HG02970 (cell line): ENCODE data around the gene ZNF710.
"Not testable (repeated sequence)": the region's sequence is repeated elsewhere in the genome, so short reads cannot be mapped to it uniquely, and the experiment has no call there.

Source experiments
- ATAC-seq: cut with Tn5 transposase; IDR thresholded peaks from one replicate; pipeline ENCODE4 v1.9.1; 2021; ENCODE audit warnings: mild to moderate bottlenecking, moderate library complexity, moderate number of reproducible peaks; ENCODE audit not compliant: unreplicated experiment, low FRiP score

Gene ZNF710

GRCh38 chr15:90099072-90099867 lies 98.1 kb downstream of the ZNF710 start:
- ATAC-seq, result no peak

DNA sequence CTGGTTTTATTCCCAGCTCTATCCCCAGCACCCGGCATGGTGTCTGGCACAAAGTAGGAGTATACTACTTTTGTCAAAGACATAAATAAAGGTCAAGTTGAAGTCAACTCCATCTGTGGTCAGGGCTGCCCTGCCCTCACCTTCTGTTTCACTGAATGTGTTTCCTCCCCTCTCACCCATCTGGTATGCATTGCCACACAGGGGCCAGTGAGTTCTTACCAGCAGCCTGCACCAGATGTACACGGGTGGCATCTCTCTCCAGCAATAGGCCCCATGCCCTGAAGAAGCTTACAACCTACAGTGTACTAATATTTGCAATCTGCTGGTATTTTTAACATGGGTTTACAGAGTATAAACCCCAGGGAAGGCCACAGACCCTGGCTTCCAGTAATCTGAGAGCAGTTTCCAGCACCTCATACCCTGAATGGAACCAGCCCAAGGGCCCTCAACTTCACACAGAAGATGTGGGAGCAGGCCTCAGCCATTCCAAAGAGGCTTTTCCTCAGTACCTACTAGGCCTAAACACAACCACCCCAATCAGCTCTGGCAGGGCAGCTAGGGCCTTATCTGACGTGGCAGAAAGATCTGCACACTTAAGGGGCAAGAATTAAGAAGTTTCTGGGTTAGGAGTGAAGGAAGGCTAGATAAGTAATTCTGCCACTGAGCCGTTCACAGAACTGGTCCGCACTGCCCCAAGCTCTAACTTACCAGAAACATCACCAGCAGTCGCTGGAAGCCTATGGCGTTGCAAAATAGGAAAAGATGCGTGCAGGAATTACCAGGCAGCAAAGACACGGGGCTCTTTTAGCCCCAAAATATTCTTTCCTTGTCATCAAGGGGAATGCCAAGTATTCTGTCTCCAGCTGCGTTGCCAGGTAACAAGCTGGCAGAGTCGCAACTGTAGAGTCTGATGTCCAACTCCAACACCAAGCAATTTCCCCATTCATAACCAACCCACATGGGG lies 99.0 kb downstream of the ZNF710 start:
- ATAC-seq, result no peak

- ATAC-seq, result peak; percentile 10
Measured at GRCh38 chr15:90101130-90101968, 100.2 kb downstream of the ZNF710 start.

DNA sequence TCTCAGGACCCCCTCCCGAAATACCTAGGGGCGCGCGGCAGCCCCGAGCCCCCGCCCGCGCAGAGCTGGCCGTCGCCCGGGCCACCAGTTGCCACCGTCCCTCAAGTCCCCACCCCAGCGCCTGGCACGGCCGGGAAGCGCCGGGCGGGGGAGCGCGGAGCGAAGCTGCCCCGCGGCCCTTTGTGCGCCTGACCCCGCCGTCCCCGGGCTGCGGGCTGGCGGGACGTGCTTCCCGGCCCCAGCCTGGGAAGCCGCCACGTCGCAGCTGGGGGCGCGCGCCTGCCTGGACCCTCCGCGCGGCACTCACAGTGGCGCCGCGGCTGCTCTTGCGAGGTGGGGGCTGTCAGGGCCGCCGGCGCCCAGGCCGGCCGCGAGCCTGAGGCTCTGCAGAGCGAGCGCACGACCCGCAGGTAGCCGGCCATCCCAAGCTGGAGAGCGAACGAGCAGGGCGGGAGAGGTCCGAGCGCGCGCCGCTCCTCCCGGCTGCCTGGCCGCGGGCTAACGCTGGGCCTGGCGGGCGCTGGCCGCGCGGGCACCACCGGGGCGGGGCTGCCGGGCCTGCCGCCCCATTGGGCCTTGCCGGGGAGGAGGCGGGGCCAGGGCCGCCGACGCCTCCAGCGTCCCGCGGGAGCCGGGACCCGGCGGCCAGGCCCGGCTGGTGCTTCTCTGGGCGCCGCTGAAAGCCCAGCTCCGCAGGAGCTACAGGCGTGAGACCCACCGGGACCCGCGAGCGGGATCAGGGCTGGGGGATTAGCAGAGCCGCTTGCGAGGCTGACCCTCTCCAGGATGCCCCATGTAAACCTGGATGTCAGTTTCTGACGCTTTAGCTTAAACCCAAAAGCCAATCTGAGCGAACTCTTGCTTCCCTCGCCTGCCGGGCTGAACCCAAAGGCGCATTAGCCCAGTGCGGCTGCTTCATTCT lies 101.1 kb downstream of the ZNF710 start, which contains the start of gene IDH2:
Gene IDH2 (minus strand): TSS at position 500 of the 922 bp plus-strand sequence. CDS start 78 bp downstream, at position 422.
- ATAC-seq, result peak; percentile 62

DNA sequence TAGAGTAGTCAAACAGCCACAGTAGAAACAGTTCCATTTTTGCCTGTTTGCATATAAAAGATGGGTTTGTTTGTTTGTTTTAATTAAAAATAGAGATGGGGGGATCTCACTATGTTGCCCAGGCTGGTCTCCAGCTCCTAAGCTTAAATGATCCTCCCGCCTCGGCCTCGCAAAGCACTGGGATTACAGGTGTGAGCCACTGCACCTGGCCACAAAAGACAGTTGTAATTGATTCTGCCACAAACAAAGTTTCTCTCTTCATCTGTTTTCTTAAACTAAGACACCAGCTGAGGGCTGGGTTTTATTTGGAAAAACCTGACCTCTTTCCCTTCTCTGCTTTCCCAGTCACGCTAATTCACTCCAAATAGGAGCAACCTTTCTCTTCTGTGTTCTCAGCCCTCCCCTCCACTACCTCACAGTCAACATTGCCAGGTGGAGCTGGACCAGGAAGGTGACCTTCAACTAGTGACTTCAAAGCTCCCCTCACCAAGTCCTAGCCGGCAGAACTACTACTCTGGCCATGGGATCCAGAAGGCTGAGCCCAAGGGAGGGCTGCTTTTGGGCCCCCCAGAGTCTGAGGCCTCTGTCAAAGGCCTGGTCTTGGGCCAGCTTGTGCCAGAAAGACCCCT lies 102.7 kb downstream of the ZNF710 start:
- ATAC-seq, result no peak

DNA sequence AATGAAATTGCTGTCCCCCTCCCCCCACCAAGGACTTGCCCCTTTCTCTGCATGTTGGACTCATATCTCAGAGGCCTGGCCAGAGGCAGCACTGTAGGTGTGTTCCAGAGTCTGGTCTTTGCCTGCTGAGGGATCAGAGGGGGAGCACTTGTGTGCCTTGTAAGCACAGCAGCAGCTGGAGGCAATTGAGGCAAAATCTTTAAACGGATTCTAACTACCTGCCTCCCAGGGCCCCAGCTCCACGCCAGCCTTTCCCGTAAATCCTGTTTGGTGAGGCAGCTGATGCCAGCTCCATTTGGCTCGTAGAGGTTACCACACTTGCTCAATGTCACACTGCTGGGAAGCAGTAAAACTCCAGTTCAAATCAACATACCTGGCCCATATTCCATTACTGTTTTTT lies 103.4 kb downstream of the ZNF710 start:
- no peak for ATAC-seq

GRCh38 chr15:90105521-90105920 lies 104.4 kb downstream of the ZNF710 start:
- ATAC-seq, result no peak

DNA sequence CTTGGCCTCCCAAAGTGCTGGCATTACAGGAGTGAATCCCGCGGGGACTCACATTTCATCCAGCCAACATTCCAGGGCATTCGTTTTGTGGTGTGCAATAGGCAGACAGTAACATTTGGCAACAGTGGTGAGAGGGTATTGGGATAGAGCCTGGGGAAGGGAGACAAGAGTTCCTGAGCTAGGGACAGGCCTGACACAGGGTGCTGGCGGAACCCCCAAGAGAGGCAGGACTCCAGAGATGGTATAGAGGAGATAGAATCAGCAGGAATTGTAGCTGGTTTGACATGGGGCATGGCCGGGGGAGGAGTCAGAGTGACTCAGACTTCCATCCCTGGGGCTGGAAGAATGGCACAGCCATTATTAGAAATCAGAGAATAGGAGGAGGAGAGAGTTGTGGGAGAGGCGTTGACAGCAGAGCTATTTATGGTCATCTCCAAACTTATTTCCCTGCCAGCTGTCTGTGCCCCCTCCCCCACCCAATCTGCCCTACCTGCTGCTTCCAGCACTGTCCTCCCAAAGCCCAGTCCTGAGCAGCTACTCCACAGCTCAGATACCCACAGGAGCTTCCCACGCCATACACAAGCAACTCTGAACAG lies 105.5 kb downstream of the ZNF710 start:
- no peak for ATAC-seq

DNA sequence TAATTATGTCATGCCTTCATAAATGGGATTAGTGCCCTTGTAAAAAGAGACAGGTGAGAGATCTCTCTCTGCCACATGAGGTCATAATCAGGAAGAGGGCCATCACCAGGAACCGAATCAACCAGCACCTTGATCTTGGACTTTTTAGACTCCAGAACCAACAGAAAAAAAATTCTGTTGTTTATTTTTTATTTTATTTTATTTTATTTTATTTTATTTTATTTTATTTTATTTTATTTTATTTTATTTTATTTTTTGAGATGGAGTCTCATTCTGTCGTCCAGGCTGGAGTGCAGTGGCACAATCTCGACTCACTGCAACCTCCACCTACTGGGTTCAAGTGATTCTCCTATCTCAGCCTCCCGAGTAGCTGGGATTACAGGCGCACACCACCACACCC lies 106.9 kb downstream of the ZNF710 start:
- ATAC-seq, result not testable (repeated sequence)

- not testable (repeated sequence) for ATAC-seq
Measured at GRCh38 chr15:90109163-90109751, 108.1 kb downstream of the ZNF710 start.

- ATAC-seq, result no peak
Measured at GRCh38 chr15:90113166-90113565, 112.0 kb downstream of the ZNF710 start.

- no peak for ATAC-seq
Measured at GRCh38 chr15:90114451-90114901, 113.4 kb downstream of the ZNF710 start.

DNA sequence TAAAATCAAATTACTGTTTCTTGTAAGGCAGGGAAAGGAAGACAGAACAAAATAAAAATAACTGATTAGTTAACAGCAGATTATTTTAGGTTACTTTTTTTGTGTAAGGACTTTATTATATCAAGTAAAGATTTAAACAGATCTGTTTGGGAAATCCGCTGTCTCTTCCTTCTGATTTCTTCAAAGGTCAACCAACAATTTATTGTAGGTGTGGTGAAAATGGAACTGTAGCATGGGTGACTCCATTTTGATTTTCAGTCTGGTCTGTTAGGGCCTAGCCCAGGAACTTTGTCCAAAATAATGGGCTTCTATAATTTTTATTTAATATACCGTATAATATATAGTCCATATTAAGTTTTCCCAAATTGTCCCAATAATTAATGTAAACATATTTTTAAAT lies 114.7 kb downstream of the ZNF710 start:
- ATAC-seq, result no peak

DNA sequence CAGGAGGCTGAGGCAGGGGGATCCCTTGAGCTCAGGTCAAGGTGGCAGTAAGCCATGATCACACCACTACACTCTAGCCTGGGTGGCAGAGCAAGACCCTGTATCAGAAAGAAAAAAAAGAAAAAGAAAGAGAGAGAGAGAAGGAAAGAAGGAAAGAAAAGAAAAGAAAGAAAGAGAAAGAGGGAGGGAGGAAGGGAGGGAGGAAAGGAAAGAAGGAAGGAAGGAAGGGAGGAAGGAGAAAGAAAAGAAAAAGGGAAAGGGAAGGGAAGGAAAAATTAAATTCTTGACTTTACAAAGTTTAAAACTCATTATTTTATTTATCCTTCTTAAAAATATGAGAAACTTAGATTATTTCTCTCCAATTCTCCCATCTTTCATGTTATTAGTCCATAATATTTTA lies 118.2 kb downstream of the ZNF710 start:
- ATAC-seq, result no peak

- ATAC-seq, result no peak
Measured at GRCh38 chr15:90121086-90121485, 120.0 kb downstream of the ZNF710 start.

DNA sequence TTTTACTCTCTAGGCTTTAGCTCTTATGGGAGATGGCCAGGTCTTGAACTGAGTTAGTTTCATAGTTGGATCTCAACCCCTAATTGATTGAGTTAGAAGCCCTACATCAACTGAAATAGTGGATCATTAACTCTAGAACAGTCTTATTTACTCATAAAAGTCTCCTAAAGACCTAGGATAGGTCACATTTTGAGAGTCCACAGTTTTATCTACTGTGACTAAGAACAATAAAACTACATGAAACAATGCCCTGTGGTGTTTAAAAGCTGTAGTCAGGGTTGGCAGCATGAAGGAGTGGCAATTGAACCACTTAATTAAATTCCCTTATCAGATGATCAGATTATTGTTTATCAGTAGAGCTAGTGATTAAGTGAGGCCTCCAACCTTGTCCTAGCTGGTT lies 123.4 kb downstream of the ZNF710 start:
- no peak for ATAC-seq

- ATAC-seq, result no peak
Measured at GRCh38 chr15:90126022-90126421, 124.9 kb downstream of the ZNF710 start.
